ENCODE results near the gene SUZ12. TPM values are rescaled to one million over a fixed set of nuclear protein-coding genes. Genes with fewer than 3 reads are reported as not detected.

The SUZ12 gene
- total and polyA plus RNA-seq, 11 donors, result 5.7 to 18.9 (median 12.6) TPM

- Histone ChIP-seq H3K27ac (peak overlapping the region in 1 of 12 donors; percentile 8), H3K4me1 (peaks cover 0 to 15% (median 0%) of the 10 kb centered on the region in 12 donors), H3K9me3 (no peaks in the 10 kb centered on the region), H3K27me3 (no peaks in the 10 kb centered on the region), H3K36me3 (peaks cover 0 to 17% (median 4%) of the 10 kb centered on the region in 9 donors), H3K4me3 (no peak overlapping the region)
- 92 to 95% (median 93%) methylated on average over 9 of the region's 9 CpGs for WGBS, 4 donors
- TF ChIP-seq CTCF (IDR thresholded peaks at IDR 0.05), result no peak
- TF ChIP-seq POLR2A (IDR thresholded peaks at IDR 0.05), result no peak
- no peak for ATAC-seq
- intact Hi-C loops (cut with DNase I), result no loop called here
- DNase-seq, result no peak
Measured at GRCh38 chr17:32015245-32016013, 78.6 kb downstream of the SUZ12 start.

- Histone ChIP-seq H3K27me3 (no peaks in the 10 kb centered on the region), H3K4me1 (peaks cover 0 to 15% (median 0%) of the 10 kb centered on the region in 12 donors), H3K4me3 (no peak overlapping the region), H3K27ac (peak overlapping the region in 1 of 12 donors; percentile 8), H3K36me3 (peaks cover 0 to 22% (median 9%) of the 10 kb centered on the region in 9 donors), H3K9me3 (no peaks in the 10 kb centered on the region)
- DNase-seq (no peak), ATAC-seq (no peak)
- 82 to 92% (median 89%) methylated on average over 7 of the region's 7 CpGs for WGBS, 4 donors
- intact Hi-C loops (cut with DNase I), result no loop called here
- TF ChIP-seq POLR2A (IDR thresholded peaks at IDR 0.05) (no peak), CTCF (IDR thresholded peaks at IDR 0.05) (no peak)
Measured at GRCh38 chr17:32016231-32016630, 79.4 kb downstream of the SUZ12 start.

GRCh38 chr17:32019228-32019627 lies 82.4 kb downstream of the SUZ12 start:
- no peaks in the 10 kb centered on the region for H3K9me3 ChIP-seq
- intact Hi-C loops (cut with DNase I), result no loop called here
- no peak for ATAC-seq
- TF ChIP-seq POLR2A (IDR thresholded peaks at IDR 0.05), result no peak
- TF ChIP-seq CTCF (IDR thresholded peaks at IDR 0.05), result no peak
- peaks cover 0 to 10% (median 0%) of the 10 kb centered on the region in 12 donors for H3K4me1 ChIP-seq
- H3K4me3 ChIP-seq, result no peak overlapping the region
- H3K36me3 ChIP-seq, result peaks cover 0 to 38% (median 23%) of the 10 kb centered on the region in 9 donors
- no peaks in the 10 kb centered on the region for H3K27me3 ChIP-seq
- WGBS, 4 donors, result 95 to 100% (median 97%) methylated on average over 1 of the region's 1 CpG
- DNase-seq, result no peak
- no peak overlapping the region for H3K27ac ChIP-seq

GRCh38 chr17:32020943-32021614 lies 84.3 kb downstream of the SUZ12 start:
- H3K27ac ChIP-seq, result no peak overlapping the region
- peaks cover 0 to 39% (median 24%) of the 10 kb centered on the region in 9 donors for H3K36me3 ChIP-seq
- H3K9me3 ChIP-seq, result no peaks in the 10 kb centered on the region
- no peak for ATAC-seq
- intact Hi-C loops (cut with DNase I), result no loop called here
- no peak for TF ChIP-seq CTCF (IDR thresholded peaks at IDR 0.05)
- TF ChIP-seq POLR2A (IDR thresholded peaks at IDR 0.05), result no peak
- H3K4me3 ChIP-seq, result no peak overlapping the region
- no peak for DNase-seq
- no peaks in the 10 kb centered on the region for H3K27me3 ChIP-seq
- 70 to 81% (median 78%) methylated on average over 14 to 16 of the region's 16 CpGs for WGBS, 4 donors
- H3K4me1 ChIP-seq, result peaks cover 0 to 7% (median 0%) of the 10 kb centered on the region in 12 donors
